Lower lobe of right lung (tissue), 2 donors: ENCODE data around the gene OGFR. TPM values are rescaled to one million over a fixed set of nuclear protein-coding genes. Genes with fewer than 3 reads are reported as not detected.

ENCODE experiments used
- ATAC-seq, 2 donors: fragments of 200-7000 bp; cut with Tn5 transposase; one replicate each; pipeline ENCODE4 v1.9.1; 2020 to 2022; ENCODE audit warnings: mild to moderate bottlenecking in 2 of 2, moderate library complexity in 2 of 2
- DNase-seq: peaks from one replicate; pipeline ENCODE4 v3.0.0-alpha.2; 2020
- H3K27ac ChIP-seq: fragments of 200-600 bp; one replicate; pipeline ENCODE4 v1.8.0; 2022
- H3K27me3 ChIP-seq: fragments of 200-600 bp; one replicate; pipeline ENCODE4 v1.8.0; 2022; ENCODE audit warnings: low read depth
- H3K36me3 ChIP-seq: fragments of 200-600 bp; one replicate; pipeline ENCODE4 v1.8.0; 2022; ENCODE audit warnings: mild to moderate bottlenecking
- H3K4me1 ChIP-seq: fragments of 200-600 bp; one replicate; pipeline ENCODE4 v1.8.0; 2022
- H3K4me3 ChIP-seq: fragments of 200-600 bp; one replicate; pipeline ENCODE4 v1.8.0; 2022; ENCODE audit warnings: mild to moderate bottlenecking
- H3K9me3 ChIP-seq: fragments of 200-600 bp; one replicate; pipeline ENCODE4 v1.8.0; 2022
- CTCF ChIP-seq: fragments of 200-600 bp; IDR thresholded peaks from one replicate; pipeline ENCODE4 v1.8.0; 2022; ENCODE audit warnings: antibody characterized with exemption, mild to moderate bottlenecking
- intact Hi-C: fragments of 100-400 bp; cut with DNase I; formaldehyde crosslinking; loops from one replicate; pipeline ENCODE4 v1.11.0; 2022
- total RNA-seq: library from RNA; stranded (reverse); fragmentation: NEBNext Ultra II Directional; extraction: Animal tissue kit (Norgen Biotek cat#: 25700); gene quantifications from one replicate; pipeline ENCODE4 v1.2.1, GENCODE V29; 2021
- donor health status: DM: no; HTN: yes; CAD: no; lungs with severe emphysema.

The OGFR gene
- total RNA-seq, 1 donor from 2014 or later: 69.4 TPM

DNA sequence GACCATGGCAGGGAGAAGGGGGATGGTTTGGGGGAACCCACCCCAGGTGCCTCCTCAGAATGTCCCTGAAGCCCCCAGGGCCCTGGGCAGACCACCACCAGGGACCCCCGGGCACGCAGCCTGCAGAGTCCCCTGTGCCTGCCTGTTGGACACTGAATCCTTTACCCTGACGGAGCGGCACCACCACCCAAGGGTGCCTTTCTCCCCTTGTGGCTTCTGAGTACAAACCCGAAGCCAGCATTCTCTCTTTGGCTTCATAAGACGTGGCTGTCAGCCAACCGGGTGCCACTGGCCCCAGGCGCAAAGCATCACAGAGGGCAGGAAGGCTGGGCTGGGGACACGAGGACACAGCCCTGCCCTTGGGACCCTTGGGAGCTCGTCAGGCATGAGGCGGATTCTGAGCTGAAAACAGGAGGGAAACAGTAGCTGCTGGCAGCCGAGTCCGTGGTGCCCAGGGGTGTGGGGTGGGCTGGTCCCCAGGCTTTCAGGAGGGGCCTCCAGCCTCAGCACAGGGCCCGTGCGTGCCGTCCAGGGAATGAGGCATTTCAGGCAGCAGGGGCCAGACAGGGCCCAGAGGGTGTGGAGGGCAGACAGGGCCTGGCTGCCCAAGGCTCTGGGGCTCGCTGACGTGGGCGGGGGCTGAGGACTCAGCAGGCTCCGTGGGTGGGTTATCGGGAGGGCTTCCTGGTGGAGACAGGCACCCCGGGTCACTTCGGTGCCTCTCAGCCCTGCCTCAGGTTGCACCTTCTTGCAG is 15.8 kb downstream of the OGFR start:
- ATAC-seq: no peak
- no peak for DNase-seq
- Histone ChIP-seq H3K4me1 (peaks cover 31% of the 10 kb centered on the region), H3K36me3 (no peaks in the 10 kb centered on the region), H3K9me3 (no peaks in the 10 kb centered on the region), H3K27me3 (peaks cover 52% of the 10 kb centered on the region), H3K27ac (no peak overlapping the region), H3K4me3 (no peak overlapping the region)
- no peak for TF ChIP-seq CTCF
- intact Hi-C loops: no loop called here

DNA sequence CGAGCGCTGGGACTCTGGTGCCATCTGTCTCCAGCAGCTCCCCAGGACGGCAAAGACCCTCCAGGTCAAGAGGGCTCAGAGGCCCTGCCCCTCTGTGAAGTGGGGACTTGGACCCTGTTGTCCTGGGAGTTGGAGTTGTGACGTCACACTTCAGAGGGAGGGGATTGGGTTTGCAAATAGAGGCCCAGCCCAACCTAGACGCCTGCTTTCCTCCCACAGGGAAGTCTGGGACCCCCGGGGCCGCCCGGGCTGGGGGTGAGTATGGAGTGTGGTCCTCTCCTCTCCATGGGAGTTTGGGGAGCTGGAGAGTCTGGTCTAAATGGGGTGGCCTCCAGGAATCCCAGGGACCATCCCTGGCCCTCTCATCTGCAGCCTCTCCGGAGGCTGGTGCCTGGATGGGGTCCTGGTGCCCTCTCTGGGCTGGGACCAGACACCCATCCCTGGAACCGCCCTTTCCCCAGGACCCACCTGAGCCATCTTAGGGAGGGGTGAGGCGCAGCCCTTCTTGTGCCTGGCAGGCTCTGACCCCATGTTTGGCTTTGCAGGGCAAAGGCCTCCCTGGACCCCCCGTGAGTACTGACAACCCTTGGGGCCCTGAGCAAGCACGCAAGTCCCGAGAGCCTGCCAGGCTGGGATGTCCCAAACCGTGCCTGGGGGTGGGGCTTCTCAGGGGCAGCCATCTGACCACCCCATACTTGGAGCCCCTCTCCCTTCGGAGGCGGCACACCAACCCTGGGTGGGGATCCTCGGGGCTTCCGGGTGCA is 16.5 kb downstream of the OGFR start:
- Histone ChIP-seq H3K4me1 (peaks cover 23% of the 10 kb centered on the region), H3K36me3 (no peaks in the 10 kb centered on the region), H3K27me3 (peaks cover 45% of the 10 kb centered on the region), H3K9me3 (no peaks in the 10 kb centered on the region), H3K27ac (no peak overlapping the region), H3K4me3 (no peak overlapping the region)
- no peak for DNase-seq
- ATAC-seq: no peak
- intact Hi-C loops: no loop called here
- no peak for TF ChIP-seq CTCF

DNA sequence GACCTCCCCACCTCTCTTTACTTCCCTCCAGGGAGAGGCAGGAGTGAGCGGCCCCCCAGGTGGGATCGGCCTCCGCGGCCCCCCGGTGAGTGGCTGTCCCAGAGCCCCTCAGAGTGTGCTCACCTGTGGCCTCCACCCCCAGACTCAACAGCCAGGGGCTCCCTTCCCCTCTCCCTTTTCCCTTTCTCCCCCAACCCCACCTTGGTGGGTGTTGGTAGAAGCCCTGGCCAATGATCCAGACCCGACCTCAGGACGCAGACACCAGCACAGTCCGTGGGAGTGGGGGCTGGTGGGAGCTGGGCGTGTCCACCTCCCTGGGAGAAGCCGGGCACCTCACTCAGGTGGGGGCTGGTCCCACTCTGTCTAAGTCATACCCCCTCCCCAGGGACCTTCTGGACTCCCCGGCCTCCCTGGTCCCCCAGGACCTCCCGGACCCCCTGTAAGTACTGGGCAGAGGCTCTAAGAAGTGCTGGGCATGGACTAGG is 17.1 kb downstream of the OGFR start:
- H3K4me3 ChIP-seq: no peak overlapping the region
- H3K9me3 ChIP-seq: no peaks in the 10 kb centered on the region
- TF ChIP-seq CTCF: no peak
- no peaks in the 10 kb centered on the region for H3K36me3 ChIP-seq
- ATAC-seq (no peak), DNase-seq (no peak)
- H3K27me3 ChIP-seq: peaks cover 39% of the 10 kb centered on the region
- intact Hi-C loops: no loop called here
- peaks cover 19% of the 10 kb centered on the region for H3K4me1 ChIP-seq
- H3K27ac ChIP-seq: no peak overlapping the region

- H3K36me3 ChIP-seq: no peaks in the 10 kb centered on the region
- no peak for TF ChIP-seq CTCF
- peaks cover 19% of the 10 kb centered on the region for H3K4me1 ChIP-seq
- no peak overlapping the region for H3K27ac ChIP-seq
- peaks cover 34% of the 10 kb centered on the region for H3K27me3 ChIP-seq
- no peaks in the 10 kb centered on the region for H3K9me3 ChIP-seq
- ATAC-seq: no peak
- no peak for DNase-seq
- intact Hi-C loops: no loop called here
- no peak overlapping the region for H3K4me3 ChIP-seq
Measured at GRCh38 chr20:62822239-62822787, 17.7 kb downstream of the OGFR start.

DNA sequence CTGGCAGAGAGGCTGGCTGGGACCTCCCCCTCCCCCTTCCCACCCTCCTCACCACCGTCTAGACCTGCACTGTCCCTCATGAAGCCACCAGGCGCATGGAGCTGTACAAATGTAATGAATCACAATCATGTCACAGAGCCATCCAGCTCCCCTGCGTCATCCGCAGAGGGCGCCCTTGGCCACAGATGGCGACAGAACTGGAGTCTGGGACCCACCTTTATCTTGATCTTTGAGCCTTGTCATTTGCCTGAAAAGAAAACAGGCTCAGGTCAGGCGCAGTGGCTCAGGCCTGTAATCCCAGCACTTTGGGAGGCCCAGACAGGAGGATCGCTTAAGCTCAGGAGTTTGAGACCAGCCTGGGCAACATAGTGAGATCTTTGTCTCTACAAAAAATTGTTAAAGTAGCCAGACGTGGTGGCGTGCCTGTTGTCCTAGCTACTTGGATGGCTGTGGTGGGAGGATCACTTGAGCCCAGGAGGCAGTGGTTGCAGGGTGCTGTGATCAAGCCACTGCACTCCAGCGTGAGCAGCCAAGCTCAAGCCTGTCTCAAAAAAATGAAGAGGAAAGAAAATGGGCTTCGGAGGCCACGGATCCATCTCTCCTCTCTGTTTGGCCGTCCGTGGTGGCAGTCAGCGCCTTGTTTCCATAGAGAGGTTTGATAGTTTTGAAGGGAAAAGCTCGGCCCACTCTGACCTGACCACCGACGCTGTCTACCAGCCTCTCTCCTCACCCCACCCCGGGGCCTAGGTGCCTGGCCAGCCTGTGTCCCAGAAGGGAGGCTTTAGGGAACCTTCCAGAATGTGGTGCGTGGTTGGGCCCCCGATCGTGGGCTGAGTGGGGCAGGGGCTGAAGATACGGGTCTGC is 18.4 kb downstream of the OGFR start:
- Histone ChIP-seq H3K27ac (no peak overlapping the region), H3K4me1 (peaks cover 19% of the 10 kb centered on the region), H3K4me3 (no peak overlapping the region), H3K36me3 (no peaks in the 10 kb centered on the region), H3K9me3 (no peaks in the 10 kb centered on the region), H3K27me3 (peaks cover 27% of the 10 kb centered on the region)
- ATAC-seq (no peak), DNase-seq (no peak)
- intact Hi-C loops: no loop called here
- no peak for TF ChIP-seq CTCF
